ENCODE measurements around the gene SSX2IP.
"Not testable (repeated sequence)": the region's sequence is repeated elsewhere in the genome, so short reads cannot be mapped to it uniquely, and the experiment has no call there.

Gene SSX2IP

DNA sequence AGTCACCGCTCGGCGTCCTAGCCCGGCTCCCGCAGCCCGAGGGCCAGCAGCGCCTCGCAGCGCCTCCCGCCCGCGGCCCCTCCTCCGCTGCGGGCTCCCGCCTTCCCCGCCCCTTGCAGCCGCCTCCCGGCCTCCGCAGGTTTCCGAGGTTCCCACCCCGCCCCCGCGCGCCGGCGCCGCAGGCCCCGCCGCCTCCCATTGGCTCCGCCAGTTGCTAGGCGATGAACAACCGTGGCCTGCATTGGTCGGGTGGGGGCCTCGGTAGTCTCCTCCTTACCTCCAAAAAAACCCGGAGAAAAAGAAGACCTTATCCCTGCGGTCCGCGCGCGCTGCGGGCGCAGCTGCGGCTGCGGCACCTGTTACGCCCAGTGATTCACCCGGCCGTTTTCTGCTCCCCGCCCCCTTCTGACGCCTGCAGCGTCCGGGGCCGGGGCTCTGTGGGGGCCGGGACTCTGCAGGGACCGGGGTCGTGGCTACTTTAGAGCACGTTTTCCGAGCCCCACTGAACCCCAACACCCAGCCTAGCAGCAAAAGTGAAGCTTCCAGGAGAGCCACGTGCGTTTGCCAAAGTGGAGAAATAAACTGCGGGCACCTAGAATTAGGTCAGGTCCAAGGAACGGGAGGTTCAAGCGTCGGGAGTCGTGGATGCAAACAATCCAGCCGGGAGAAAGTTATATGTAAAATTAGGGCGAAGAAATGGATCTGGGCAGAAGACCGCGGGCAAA, at the start of gene SSX2IP:
Gene SSX2IP (minus strand): TSS at position 65 of the 725 bp plus-strand sequence. CDS start 19,242 bp downstream, outside the sequence.
- DNase-seq = peak; percentile 83

- no peak for DNase-seq
These were observed 48.0 kb upstream of the SSX2IP start for GRCh38 chr1:84738237-84738636.

GRCh38 chr1:84737590-84737989, 47.3 kb upstream of the SSX2IP start:
- DNase-seq = no peak

DNA sequence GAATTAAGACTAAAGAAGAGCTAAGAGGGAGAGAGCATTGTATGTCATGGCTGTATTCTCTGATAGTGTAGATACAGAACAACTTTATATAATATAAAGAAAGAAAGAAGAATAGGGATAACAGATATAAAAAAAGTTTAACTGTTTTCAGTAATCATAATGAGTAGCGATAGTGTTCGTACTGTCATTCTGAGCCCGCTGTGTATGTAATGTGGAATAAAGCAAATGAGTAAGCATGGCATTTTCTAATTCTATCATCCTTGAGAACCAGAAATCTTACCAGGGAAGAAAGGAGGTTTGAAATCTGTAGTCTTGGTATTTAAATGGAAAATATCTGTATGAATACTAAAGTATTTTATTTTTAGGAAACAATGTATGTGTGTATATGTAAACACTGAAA, 46.7 kb upstream of the SSX2IP start:
- DNase-seq = no peak

DNA sequence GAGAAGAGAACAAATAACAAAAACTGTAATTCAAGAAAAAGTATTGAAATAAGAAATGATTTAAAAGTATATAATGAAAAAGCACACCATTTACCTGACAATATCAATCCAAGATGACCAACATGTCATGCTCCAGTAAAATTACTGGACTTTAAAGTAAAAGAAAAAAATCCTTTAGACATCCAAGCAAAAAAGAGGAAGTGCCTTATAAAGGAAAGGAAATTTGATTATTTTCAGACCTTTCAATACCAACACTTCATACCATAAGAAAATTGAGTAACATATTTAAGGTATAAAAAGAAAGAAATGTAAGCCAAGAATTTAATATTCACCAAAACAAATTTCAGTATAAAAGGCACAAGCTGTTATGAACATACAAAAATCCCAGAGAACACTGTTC, 46.2 kb upstream of the SSX2IP start:
- no peak for DNase-seq

- no peak for DNase-seq
These were observed 45.2 kb upstream of the SSX2IP start for GRCh38 chr1:84735483-84735882.

- DNase-seq = no peak
These were observed 42.3 kb upstream of the SSX2IP start for GRCh38 chr1:84732520-84732919.

GRCh38 chr1:84731519-84731918, 41.3 kb upstream of the SSX2IP start:
- DNase-seq = no peak

GRCh38 chr1:84727711-84728110, 37.5 kb upstream of the SSX2IP start:
- DNase-seq = not testable (repeated sequence)

DNA sequence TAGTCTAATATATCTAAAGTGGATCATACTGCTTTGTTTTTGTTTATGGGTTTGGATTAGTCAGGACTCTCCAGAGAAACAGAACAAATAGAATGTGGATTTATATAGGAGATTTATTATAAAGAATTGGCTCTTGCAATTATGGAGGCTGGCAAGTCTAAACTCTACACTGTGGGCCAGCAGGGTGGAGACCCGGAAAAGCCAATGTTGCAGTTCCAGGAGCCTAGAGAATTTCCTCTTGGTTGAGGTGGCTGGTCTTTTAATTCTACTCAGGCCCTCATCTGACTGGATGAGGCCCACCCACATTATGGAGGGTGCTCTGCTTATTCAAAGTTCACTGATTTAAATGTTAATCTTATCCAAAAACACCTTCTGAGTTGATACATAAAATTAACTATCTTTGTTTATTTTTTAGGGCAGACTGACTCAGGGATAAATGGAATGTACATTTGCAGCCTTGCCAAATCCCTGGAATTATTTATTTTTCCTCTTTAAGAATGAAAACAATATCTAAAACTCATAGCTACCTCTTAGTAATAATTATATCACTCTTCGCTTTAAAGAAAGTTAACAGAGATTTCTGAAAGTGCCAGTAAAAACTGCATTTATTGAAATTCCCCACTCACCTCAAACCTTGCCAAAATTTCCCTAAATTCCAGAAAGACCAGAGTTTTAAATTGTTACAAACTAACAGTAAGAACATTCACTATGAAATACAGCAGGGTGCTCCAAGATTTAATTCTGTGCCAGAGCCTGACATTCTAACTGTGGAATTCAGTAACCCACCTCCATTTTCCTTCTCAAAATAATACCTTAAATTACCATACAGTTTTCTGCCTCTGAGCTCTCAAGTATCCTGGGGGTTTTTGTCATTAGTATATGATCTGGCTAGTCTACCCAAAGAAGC, 36.6 kb upstream of the SSX2IP start:
- DNase-seq = no peak

GRCh38 chr1:84724128-84724860, 34.0 kb upstream of the SSX2IP start:
- DNase-seq = no peak

DNA sequence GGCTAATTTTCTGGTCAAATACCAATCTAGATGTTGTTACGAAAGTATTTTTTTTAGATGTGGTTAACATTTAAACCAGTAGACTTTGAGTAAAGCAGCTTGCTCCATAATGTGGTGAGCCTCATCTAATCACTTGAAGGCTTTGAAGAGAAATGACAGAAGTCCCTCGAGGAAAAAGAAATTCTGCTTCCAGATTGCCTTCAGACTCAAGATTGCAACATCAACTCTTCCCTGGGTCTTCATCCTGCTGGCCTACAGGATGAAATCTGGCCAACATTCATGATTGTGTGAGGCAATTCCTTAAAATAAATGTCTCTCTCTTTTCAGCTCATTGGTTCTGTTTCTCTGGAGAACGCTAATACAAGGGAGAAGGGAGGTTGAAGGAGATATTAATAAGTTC, 32.5 kb upstream of the SSX2IP start:
- DNase-seq = no peak

GRCh38 chr1:84721872-84722271, 31.6 kb upstream of the SSX2IP start:
- not testable (repeated sequence) for DNase-seq

GRCh38 chr1:84721152-84721551, 30.9 kb upstream of the SSX2IP start:
- no peak for DNase-seq

GRCh38 chr1:84720221-84720780, 30.0 kb upstream of the SSX2IP start:
- no peak for DNase-seq

- no peak for DNase-seq
These were observed 29.4 kb upstream of the SSX2IP start for GRCh38 chr1:84719543-84720217.

GRCh38 chr1:84715342-84716019, 25.2 kb upstream of the SSX2IP start:
- no peak for DNase-seq

DNA sequence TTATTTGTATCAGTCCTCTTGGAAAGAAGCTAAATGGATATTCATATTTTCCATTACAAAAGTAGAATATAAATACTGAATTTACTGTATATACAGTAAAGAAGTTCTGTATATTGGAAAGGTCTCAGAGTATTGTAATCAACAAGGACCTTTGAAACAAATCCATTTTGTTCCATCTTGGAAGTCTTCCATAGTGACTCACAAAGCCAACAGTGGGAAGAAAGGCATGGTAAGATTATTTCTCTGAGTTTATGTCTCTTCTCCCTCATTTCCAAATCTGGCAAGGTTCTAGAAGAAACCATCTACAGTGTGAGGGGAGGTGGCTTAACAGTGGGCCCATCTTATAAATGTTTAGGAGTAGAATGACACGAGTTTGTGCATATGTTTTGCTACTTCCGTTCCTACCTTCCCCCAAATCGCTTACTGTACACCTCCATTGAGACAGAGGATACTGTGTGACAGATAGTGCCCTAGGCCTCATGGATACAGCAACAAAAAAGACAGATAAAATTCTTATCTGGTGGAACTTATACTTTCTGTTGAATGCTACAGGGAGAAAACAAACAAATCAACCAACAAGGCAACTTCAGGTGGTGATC, 22.1 kb upstream of the SSX2IP start:
- no peak for DNase-seq

GRCh38 chr1:84711869-84712268, 21.6 kb upstream of the SSX2IP start:
- DNase-seq = no peak

DNA sequence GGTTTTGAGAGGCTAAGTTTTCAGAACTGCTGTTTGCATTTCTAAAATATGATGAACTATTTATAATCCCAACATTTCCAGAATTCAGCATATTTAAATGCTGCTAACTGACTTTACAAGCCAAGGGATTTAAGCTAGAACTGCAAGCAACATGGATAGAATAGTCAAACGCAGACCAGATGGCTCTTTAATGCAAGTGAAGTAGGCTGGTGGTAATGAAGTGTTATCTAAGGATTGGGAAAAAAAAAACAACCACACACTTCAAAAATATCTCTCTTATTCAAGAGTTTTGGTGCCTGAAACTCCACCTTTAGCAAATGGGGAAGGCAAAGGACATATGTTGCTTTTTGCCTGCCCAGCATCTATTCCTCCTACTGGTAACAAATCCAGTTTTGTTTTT, 20.9 kb upstream of the SSX2IP start:
- DNase-seq = no peak

DNA sequence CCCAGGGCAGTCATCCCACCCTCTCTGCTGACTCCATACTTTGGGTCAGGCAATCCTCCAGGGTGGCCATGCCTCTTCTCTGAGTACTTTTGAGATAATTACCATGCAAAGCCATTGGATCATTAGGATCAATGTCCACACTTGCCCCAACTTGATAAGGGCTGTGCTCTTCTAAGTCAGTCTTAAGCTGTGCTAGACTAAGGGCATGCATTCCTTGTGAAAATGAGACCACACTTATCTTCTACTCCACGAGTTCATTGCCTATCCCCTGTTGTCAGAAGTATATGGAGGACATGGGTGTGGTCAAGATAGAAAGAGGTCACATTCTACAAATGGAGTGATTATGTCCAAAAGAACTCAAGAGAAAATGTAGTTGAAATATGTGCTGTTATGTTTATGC, 18.9 kb upstream of the SSX2IP start:
- no peak for DNase-seq

Measured in NCI-H1417 treated with DMSO at 0.1 percent for 48 hours (cell line).